ENCODE data around the gene MTHFD1L.
"Not testable (repeated sequence)": the region's sequence is repeated elsewhere in the genome, so short reads cannot be mapped to it uniquely, and the experiment has no call there.

- not testable (repeated sequence) for TF ChIP-seq CTCF, POLR2A (IDR thresholded peaks at IDR 0.05)
Measured at GRCh38 chr6:151126417-151126724, 260.9 kb downstream of the MTHFD1L start.
